ENCODE results near the gene TNFRSF9. TPM values are rescaled to one million over a fixed set of nuclear protein-coding genes. Genes with fewer than 3 reads are reported as not detected.
A peak's percentile ranks its signal among the peaks of the same experiment; 100 is the strongest.

TNFRSF9 gene
- total RNA-seq, 2 donors from 2014 or later: not detected

DNA sequence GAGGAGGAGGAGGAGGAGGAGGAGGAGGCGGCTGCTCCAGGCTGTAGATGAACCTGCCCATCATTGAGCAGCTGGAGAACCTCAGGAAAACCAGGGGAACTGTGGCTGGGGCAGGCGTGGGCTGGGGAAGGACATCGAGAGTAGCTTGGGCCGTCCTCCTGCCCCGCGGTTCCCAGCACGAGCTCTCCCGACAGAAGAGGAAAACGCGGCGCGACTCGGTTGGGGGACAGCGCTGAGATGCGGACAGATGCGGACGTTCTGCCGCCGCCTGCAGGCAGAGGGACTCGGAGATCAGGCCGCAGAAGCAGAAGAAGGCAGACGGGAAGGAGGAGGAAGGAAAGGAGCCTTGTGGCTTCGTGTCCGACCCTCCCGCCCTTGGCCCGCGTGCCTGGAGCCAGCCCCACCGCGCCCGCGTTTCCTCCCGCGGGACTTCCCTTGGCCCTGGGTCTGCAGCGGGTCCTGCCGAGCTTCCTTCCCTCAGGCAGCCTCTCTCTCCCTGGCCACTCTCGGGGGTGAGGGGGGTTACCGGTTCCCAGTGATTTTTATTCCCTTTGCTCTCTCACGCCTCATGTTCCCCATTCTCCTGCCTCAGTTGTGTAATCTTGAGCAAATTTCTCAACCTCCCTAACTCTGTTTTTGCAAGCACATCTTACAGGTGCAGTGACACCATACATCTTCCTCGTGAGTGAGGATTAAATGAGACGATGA is 1.7 kb upstream of the TNFRSF9 start:
- TF ChIP-seq, protein P1, sequence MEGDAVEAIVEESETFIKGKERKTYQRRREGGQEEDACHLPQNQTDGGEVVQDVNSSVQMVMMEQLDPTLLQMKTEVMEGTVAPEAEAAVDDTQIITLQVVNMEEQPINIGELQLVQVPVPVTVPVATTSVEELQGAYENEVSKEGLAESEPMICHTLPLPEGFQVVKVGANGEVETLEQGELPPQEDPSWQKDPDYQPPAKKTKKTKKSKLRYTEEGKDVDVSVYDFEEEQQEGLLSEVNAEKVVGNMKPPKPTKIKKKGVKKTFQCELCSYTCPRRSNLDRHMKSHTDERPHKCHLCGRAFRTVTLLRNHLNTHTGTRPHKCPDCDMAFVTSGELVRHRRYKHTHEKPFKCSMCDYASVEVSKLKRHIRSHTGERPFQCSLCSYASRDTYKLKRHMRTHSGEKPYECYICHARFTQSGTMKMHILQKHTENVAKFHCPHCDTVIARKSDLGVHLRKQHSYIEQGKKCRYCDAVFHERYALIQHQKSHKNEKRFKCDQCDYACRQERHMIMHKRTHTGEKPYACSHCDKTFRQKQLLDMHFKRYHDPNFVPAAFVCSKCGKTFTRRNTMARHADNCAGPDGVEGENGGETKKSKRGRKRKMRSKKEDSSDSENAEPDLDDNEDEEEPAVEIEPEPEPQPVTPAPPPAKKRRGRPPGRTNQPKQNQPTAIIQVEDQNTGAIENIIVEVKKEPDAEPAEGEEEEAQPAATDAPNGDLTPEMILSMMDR (IDR thresholded peaks at IDR 0.05): peak in 1 of 2 donors; percentile 48
- Histone ChIP-seq H3K4me1 (peaks cover 0 to 18% of the 10 kb centered on the region in 2 donors), H3K4me3 (peak overlapping the region; percentile 13 to 34), H3K27me3 (no peaks in the 10 kb centered on the region), H3K27ac (peak overlapping the region in 1 of 2 donors; percentile 36), H3K9me3 (no peaks in the 10 kb centered on the region), H3K36me3 (no peaks in the 10 kb centered on the region)
- DNase-seq (ENCODE audit: low spot score): peak; percentile 71

DNA sequence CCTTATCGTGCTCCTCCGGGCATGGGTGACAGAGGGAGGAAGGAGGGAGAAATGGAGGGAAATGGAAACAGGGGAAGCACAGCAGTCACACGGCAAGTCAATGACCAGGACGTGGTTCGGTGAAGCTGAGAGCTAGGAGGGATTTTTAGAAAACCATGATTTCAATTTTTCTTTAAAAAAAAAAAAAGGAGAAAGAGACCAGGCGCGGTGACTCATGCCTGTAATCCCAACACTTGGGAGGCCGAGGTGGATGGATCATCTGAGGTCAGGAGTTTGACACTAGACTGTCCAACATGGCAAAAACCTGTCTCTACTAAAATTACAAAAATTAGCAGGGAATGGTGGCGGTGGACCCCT is 776 bp upstream of the TNFRSF9 start:
- TF ChIP-seq, protein P1 (IDR thresholded peaks at IDR 0.05): no peak
- DNase-seq (ENCODE audit: low spot score): no peak
- H3K4me1 ChIP-seq: peaks cover 0 to 18% of the 10 kb centered on the region in 2 donors
- H3K9me3 ChIP-seq: no peaks in the 10 kb centered on the region
- H3K27me3 ChIP-seq: no peaks in the 10 kb centered on the region
- H3K36me3 ChIP-seq: no peaks in the 10 kb centered on the region
- no peak overlapping the region for H3K27ac ChIP-seq
- no peak overlapping the region for H3K4me3 ChIP-seq

DNA sequence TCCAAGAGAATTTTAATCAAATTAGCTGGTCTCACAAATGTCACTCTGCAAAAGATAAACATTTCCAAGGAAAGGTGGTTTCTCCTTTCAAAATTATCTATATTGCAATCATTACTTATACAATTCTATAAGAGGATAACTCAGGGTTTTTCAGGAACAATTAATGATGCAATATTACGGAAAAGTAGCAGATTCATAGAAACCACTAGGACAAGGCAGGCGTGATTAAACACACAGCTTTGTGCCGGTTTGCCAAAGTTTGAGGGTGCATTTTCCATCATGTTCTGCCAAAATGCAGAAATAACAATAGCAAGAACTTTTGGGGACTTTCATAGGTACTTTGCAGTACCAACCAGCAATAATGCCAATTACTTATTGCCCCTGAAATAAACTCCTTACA is 605 bp downstream of the TNFRSF9 start:
- no peaks in the 10 kb centered on the region for H3K27me3 ChIP-seq
- DNase-seq (ENCODE audit: low spot score): no peak
- TF ChIP-seq, protein P1 (IDR thresholded peaks at IDR 0.05): no peak

DNA sequence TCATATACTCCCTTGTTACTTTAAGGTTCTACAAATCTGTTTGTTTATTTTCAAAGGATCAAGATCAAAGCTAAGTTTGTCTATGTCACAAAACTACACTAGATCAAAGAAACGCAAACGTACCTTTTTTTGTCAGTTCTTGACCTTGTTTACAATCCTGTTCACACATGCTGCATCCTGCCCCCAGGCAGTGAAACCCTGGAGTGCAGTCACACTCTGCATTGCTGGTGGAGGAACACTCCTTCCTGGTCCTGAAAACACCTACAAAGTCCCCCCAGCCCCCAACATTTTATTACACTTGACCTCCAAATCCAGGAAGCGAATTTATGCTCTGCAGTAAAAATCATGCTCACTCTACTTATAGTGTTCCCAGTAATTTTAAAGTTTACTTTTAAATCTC is 2.6 kb downstream of the TNFRSF9 start:
- H3K27ac ChIP-seq: no peak overlapping the region
- no peak overlapping the region for H3K4me3 ChIP-seq
- H3K36me3 ChIP-seq: no peaks in the 10 kb centered on the region
- TF ChIP-seq, protein P1 (IDR thresholded peaks at IDR 0.05): no peak
- no peaks in the 10 kb centered on the region for H3K9me3 ChIP-seq
- H3K4me1 ChIP-seq: peaks cover 0 to 18% of the 10 kb centered on the region in 2 donors
- no peak for DNase-seq (ENCODE audit: low spot score)
- H3K27me3 ChIP-seq: no peaks in the 10 kb centered on the region

More for the DNA sequence above, 605 bp downstream of the TNFRSF9 start:
- Histone ChIP-seq H3K9me3 (no peaks in the 10 kb centered on the region), H3K36me3 (no peaks in the 10 kb centered on the region), H3K4me1 (peaks cover 0 to 18% of the 10 kb centered on the region in 2 donors), H3K4me3 (no peak overlapping the region), H3K27ac (no peak overlapping the region)

DNA sequence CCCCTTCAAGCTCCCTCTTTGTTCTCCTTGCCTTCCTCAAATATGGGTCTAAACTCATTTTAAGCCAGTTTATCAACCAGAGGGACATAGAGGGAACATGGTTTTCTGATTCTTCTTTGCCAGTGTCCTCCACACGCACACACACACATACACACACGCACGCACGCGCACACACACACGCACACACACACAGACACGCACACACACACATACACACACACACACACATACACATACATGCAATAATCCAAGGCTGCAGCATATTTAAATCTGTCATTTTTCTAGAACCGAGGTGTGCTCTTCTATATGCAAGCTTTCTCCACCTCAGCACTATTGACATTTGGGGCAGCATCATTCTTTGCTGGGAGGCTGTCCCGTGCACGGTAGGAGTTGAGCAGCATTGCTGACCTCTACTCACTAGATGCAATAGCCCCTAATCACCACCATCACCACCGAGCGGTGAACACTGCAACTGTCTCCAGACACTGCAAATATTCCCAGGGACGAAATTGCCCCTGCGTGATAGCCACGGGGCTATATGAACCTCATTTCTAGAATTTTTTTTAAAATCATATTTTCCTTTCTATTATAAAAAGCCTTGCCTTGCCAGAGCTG is 8.0 kb downstream of the TNFRSF9 start:
- Histone ChIP-seq H3K27me3 (no peaks in the 10 kb centered on the region), H3K36me3 (no peaks in the 10 kb centered on the region), H3K4me3 (no peak overlapping the region), H3K4me1 (no peaks in the 10 kb centered on the region), H3K27ac (no peak overlapping the region), H3K9me3 (no peaks in the 10 kb centered on the region)
- TF ChIP-seq, protein P1 (IDR thresholded peaks at IDR 0.05): no peak
- no peak for DNase-seq (ENCODE audit: low spot score)
